GF-D8 (cell line): ENCODE results near the gene GIPC3.

ENCODE experiments used
- DNase-seq: peaks from one replicate; lab custom pipeline; 2025; lab: John Stamatoyannopoulos, UW

The GIPC3 gene

DNA sequence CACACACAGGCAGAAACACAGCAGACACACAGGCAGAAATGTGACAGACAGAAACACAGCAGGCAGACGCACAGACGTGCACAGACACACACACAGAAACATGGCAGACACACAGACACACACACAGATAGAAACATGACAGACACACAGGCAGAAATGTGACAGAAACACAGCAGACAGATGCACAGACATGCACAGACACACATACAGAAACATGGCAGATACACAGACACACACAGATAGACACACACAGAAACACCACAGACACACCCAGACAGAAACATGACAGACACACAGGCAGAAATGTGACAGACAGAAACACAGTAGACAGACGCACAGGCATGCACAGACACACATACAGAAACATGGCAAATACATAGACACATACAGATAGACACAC is 20.1 kb downstream of the GIPC3 start:
- DNase-seq, result no peak

DNA sequence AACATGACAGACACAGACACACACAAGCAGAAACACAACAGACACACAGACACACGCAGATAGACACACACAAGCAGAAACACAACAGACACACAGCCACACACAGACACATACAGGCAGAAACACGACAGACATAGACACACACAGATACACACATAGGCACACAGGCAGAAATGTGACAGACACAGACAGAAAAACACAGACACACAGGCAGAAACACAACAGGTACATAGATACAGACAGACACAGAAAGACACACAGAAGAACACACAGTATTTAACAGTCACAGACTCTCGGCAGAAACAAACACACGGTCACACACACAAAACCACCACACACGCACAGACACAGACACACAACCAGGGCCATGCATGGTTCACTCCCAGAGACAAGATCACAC is 20.5 kb downstream of the GIPC3 start:
- no peak for DNase-seq

DNA sequence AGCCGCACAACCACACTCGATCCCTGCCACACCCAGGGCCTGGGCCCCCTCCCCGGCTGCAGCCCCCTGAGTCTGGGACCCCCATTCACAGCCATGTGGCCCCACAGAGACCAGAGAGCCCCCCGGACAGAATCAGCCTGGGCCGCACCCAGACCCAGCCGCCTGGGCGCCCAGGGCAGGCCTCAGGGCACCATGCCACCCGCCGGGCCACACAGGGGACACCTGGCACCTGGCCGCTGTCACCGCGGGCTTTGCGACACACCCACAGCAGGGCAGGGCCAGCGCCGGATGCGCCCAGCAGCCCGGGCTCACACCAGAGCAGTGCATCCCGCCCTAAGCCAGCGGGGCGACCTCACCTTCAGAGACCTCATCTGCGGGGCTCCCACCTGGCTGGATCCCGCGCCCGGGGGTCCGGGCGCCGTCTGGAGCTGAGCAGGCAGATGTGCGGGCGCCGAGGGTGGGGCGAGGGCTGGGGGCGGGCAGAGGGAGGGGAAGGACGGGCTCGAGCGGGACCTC is 21.0 kb downstream of the GIPC3 start:
- DNase-seq, result no peak

DNA sequence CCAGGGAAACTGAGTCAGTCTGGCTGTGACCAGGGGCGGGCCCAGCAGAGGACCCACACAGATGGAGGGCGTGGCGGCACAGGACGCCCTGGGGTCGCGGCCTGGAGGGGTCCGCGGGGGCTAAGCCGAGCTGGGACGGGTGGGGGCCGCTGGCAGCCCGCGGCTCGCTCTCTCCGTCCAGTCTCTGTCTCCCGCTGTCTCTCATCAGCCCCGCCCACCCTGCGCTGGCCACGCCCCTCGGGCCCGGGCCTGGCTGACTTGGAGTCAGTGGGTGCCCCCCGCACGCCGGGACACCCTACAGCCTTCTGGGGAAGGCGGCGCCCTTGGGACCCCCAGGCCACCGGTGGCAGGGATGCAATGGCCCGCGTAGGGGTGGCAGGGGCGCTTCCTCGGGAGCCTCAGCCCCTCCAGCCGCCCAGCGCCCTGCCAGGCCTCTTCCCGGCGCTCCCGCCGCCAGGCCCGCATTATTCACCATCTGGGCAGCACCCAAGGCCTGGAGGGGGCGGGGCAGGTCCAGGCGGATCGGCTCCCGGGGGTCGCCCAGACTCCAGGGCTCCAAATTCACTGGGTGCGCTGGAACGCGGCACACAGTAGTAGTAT is 21.5 kb downstream of the GIPC3 start, which contains the start of gene TBXA2R:
Gene TBXA2R (minus strand): TSS at position 186 of the 600 bp plus-strand sequence. CDS start 6,241 bp downstream, outside the sequence.
- peak; percentile 13 for DNase-seq

DNA sequence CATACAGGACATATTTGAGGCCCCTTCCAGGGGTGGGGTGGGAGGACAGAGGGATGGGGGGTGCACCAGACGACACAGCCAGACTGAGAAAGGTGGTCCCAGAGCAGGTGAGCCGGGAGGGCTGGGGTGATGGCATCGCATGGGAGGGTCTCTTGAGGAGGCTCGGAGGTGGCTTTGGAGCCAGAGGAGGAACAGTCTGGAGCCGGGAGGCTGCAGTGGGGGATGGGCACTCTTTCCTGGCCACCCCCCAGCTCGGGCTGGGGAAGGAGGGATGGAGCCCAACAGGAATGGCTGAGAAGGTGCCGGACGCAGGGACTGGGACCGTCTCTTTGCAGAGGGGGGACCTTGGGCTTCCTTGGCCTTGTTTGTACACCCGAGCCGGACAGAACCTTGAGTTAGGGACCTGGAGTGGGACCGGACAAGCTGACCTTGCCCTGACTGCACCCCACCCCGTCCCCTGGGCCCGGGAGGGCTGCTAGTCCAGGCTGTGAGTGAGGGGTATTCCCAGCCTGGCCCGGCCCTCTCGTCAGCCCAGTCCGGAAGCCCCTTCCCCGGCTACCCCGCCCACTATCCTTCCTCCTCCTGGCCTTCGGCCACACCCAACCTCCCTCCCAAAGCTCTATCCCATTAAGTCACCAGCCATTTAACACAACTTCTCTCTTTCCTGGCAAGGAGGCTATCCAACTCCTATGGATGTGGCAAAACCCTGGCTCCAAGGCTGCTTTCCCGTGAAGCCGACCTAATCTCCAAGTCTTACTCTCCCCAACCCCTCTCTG is 22.2 kb downstream of the GIPC3 start:
- peak; percentile 20 for DNase-seq

DNA sequence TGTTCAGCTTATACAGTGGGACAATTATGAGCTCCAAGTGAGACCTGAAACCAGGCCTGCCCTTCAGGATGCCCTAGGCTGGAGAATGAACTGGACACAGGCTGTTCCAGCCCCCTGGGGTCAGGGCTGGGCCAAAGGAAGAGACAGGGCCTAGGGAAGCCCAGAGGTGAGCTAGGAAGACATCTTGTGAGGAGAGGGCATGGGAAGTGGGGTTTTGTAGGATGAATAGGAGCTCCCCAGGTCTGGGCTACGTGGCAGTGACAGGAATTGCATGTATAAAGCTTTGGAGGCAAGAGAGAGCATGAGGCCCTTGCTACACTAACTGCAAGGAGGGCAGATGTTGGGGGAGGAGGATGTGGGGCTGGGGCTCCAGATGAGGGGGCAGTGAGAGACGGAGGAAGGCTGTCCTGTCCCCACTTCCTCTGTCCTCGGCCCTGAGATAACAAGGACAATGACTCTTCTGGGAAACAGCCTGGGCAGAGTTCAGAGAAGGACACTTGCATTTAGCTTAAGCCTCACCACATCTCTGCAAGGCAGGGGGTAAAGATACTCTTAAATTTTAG is 22.9 kb downstream of the GIPC3 start:
- DNase-seq, result peak; percentile 84

DNA sequence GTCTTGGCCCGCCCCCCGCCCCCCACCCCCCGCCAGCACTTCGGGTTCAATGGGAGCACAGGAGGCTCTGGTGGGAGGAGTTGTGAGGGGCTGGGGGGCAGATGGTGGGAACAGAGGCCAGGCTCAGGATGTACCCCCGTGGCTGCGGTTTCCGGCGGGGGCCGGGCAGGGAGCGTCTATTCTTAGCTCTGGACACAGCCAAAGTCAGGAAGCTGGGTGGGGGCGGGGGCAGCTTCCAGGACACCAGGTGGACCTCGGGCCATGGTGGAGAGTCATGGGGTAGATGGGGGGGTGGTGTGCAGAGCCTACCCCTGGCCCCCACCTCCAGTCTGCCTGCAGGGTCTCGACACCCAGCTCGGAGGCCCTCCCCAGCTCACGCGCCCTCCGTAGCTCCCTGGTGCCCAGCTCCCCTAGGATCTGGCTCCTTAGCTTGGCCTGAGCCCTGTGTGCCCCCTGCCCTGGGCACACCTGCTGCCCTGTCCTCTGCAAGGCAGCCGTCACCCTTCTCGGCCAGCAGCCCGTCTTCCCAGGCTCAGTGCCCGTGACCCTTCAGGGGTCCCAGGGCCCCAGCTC is 23.6 kb downstream of the GIPC3 start:
- peak; percentile 74 for DNase-seq

DNA sequence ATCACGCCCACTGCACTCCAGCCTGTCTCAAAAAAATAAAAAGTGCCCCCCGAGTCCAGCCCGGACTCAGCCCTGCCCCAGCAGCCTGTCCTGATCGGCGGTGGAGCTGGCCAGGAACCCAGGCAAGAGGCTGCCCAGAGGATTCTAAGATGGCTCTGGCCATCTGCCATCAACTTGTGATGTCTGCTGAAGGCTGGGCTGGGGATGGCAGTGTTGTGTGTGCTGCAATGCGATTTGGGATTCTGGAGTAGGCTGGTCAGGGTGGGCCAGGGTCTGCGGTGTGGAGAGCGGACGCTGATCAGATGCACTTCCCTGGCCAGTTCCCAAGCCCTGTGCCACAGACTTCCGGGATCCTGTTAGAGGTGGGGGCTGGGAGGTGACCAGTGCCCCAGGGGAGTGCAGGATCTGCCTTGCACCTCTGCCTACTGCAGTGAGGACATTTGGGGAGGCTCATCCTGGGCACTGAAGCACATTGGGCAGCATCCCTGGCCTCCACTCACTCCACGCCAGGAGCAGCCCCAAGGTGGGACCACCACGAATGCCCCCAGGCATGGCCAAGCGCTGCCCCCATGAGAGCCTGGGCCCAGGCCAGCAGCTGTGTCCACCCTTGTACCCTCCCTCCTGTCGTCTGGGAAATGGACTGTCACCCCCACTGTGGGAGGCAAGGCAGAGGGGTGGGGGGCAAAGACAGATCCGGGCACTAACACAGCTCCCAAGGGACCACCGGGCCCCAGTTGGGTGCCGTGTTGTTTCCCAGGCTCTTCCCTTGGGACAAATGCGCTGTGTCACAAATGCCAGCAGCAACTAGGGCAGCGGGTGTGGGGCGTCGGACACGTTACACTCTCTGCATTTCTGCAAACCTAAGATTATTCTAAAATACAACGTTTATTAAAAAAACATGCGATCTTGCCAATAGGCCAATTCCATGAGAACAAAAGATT is 24.8 kb downstream of the GIPC3 start:
- DNase-seq, result no peak

DNA sequence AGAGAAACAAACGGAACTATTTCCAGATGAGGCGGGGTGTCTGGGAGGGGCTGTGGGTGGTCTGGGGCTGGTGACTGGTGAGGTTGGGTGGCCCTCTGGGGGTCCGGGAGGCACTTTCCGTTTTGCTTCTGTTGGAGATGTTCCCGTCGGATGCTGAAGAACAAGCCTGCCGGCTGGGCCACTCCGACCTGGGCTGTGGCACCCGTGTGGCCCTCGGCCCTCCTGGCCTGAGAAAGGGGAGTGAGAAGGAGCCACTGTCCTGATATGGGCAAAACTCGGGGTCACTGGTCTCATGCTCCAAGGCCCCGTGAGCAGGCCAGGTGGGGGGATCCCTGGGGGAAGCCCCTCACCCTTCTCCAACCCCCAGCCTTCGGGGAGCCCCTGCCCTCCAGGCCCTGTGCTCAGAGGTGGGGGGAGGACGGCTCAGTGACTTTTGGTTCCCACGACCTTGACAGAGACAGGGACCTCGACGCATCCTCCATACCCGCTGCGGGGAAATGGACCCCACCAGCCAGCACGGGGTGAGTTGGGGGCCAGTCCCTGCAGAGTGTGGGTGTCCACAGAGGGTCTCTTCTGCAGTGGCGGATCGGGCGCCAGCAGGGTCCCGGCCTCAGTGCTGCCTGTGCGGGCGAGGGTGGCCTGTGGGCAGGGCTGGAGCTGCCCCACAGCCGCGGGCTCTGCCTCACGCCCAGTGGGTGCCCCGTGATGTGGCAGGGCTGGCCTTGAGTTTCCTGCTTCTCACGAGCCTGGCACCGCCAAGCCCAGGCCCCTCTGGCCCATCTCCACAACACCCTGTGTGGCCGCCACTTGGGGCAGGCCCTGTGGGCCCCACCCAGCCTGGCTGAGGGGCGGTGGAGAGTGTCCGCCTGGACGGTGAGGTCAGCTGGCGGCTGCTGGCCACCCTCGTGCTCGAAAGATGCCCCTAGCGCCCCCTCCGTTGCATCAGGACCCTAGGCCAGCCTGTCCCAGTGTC is 25.8 kb downstream of the GIPC3 start:
- DNase-seq, result no peak

DNA sequence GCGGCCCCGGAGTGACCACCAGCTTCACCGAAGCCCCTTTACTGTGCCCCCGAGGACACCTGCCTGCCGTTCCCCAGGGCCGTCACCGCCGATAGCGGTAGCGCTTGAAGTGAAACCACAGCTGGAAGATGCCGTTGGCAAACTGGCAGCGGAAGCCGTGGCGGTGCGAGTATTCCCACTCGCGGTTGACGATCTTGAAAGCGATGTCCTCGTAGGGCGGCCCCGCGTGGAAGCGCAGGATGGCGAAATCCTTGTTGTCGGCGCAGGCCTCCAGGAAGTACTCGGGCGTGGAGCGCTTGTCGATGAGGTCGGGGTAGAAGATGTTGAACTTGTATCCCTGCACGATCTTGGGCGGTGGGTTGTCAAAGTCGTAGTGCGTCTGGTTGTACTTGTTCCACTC is 26.6 kb downstream of the GIPC3 start:
- no peak for DNase-seq

DNA sequence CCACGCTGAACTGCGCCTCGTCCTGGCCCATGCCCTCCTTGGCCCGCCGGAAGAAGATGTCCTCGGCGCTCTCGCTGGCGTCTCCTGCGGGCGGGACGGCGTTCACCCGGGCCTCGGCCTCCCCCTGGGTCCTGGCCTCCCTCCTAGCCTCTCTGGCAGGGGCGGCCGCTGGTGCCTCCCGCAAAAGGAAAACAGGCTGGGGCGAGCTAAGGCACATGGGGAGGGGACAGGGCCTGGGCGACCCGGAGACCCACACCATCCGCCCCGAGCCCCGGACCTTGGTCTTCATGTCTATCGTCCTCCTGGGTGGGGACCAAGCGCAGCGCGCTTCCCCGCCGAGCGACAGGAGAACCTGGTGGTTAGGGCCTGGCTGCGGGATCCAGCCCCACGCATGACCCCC is 27.1 kb downstream of the GIPC3 start:
- DNase-seq, result no peak

DNA sequence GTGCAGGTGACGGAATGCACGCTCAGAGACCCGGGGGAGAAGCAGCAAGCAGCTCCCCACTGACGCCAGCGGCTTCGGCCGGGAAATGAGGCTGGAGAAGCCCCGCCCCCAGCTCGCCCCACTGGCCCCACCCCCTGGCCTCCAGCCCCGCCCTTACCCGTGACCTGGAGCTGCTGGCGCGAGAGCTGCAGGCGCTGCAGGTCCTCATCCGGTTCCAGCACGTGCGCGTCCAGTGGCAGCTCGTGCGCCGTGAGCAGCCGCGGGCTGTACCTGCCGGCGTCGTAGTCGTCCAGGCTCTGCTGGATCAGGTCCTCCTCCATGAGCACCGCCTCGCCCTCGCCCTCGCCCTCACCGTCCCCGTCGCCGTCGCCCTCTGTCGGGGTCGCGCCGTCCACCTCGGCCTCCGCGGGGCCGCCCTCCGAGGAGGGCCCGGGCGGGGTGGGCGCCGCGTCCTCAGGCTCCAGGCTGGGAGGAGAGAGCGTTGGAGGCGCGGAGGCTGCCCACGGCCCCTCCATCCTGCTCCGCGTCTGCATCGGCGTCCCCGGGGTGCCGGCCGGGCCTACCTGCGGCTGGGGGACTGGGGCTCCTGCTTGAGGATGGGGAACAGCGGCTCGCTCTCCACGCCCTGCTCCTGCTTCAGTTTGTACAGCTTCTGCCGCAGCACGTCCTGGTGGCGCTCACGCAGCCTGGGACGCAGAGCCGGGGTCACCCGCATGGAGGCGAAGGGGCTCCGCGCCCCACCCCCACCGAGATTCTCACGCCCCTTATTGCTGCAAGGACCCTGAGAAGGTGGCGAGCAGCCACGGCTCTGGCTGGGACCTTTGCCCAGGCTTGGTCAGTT is 27.8 kb downstream of the GIPC3 start:
- DNase-seq, result no peak

DNA sequence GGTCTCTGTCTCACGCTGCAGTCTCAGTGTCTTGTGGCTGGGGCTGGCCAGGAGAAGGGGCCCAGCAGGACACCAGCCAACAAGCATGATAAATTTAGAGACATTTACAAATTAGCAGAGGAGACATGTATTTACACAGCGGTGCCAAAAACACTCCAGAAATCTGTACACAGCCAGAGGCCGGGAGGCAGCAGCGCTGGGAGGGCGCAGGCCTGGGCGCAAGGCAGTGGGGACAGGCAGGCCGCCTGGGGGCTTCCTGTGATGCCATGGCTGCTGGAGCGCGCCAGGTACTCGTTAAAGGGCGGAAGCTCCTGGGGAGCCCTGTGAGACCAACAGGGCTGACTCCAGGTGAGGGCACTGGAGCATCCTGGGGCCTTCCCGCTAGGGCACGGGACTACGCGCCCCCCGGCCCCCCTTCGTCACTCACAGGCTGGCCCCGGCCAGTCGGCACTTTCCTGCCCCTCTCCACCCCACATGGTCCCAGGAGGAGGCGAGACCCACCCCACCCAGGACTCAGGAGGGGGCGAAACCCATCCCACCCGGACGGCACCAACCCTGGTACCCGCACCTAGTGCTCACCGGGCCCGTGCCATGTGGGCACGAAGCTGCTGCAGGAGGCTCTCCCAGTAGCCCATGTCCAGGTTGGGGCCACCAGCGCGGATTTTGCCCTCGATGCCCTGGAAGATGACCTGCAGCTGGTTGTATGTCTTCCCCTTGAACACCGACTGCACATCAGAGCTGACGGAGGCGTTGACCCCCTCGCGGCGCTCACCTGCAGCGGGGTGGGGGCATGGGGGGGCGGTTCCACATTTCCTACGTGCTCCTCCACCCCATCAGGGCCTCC is 28.8 kb downstream of the GIPC3 start:
- no peak for DNase-seq

DNA sequence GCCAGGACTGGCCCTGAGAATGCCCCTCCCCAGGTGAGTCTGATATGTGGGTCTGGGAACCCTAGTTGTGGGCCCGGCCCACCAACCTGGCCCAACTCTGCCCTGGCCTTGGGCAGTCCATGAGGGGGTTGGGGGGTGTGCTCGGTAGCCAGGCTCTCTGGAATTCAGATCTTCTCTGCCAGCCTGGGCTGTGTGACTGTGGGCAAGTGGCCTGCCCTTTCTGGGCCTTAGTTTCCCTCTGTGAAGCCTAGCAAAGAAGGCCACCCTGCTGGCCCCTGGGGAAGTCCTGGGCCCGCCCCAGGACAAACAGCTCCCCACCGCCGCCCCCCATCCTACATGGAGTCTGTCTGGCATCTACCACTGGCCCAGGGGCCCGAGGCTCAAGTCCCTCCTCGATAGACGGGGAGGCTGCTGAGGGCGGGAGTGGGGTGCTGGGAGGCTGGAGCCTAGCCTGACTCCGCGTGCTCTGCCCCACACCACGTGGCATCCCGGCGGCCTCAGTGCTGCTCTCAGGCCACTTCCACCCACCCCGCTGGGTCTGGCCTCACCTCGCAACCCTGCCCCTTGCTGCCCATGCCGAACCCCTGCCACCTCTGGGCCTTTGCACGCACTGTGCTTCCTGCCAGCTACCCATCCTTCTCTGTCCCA is 29.7 kb downstream of the GIPC3 start:
- DNase-seq, result no peak

DNA sequence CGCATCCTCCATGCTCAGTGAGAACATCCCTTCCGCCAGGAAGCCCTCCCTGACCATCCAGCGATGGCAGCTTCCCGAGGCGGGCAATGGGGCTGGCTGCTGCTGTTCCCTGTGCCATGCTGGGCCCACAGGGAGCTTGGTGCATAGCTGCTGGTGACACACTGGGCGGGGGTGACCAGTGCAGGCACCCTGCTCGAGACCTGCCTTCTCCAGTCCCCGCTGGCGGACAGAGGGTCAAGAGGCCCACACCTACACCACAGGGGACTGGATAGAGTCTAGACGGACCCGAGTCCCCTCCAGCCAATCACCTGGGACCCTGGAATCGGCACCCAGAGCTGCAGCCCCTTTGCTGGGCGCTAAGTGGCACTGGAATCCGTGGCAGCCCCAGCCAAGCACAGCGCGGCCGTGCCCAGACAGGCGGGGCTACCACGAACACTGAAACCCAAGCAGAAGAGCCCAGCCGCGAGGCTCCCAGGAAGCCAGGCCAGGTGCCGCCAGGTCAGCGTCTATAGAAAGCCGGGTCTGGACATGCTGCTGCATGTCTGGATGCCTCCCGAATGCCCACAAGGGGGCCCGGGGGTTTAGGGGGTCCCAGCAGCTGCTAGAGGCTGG is 30.4 kb downstream of the GIPC3 start:
- DNase-seq, result no peak

DNA sequence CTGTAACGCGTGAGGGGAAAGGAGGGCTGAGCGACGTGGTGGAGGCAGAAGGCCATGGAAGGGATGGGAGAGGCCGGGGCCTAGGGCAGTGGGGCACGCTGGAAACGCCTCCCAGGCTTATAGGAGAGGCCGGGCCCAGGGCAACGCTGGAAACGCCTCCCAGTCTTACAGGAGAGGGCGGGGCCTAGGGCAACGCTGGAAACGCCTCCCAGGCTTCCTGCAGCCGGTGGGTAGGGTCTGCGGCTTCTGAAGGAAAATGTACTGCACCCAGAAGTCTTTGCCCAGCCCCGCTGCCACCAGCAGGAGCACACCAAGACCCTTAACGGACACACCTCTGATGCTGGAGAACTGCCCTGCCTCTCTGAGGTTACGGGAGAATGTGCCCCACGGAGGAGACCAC is 32.2 kb downstream of the GIPC3 start:
- no peak for DNase-seq

DNA sequence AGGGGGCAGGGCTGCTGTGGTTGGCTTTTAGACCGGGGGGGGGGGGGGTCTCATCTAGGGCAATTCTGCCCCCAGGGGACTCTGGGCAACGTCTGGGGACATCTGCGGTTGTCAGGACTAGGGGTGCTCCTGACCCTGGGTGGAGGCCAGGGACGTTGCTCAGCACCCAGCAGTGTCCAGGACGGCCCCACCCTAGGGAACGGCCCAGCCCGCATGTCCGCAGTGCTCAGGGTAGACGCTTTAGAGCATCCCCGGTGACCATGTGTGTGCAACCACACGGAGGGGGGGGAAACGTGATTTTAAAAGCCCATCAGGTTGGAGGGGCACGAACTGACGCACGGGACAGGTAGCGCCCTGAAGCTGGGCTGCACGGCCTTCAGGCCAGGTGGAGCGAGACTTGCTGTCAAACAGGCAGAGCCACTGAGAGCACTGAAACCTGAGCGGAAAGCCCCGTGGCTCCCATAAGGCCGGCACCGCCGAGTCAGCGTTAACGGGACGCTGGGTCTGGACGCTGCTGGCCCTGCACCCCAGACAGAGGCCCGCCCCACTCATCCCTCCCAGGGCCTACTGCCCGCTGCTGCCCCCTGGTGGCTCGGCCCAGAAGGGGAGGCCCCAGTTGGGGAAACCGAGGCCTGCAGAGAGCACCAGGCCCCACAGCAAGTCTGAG is 33.0 kb downstream of the GIPC3 start:
- no peak for DNase-seq
